NCI-H748 (cell line): ENCODE results near the gene FUT7.

ENCODE experiments used
- DNase-seq: peaks from one replicate; lab custom pipeline; 2025; ENCODE audit not compliant: unreplicated experiment; lab: John Stamatoyannopoulos, UW

The FUT7 gene, protein sequence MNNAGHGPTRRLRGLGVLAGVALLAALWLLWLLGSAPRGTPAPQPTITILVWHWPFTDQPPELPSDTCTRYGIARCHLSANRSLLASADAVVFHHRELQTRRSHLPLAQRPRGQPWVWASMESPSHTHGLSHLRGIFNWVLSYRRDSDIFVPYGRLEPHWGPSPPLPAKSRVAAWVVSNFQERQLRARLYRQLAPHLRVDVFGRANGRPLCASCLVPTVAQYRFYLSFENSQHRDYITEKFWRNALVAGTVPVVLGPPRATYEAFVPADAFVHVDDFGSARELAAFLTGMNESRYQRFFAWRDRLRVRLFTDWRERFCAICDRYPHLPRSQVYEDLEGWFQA

DNA sequence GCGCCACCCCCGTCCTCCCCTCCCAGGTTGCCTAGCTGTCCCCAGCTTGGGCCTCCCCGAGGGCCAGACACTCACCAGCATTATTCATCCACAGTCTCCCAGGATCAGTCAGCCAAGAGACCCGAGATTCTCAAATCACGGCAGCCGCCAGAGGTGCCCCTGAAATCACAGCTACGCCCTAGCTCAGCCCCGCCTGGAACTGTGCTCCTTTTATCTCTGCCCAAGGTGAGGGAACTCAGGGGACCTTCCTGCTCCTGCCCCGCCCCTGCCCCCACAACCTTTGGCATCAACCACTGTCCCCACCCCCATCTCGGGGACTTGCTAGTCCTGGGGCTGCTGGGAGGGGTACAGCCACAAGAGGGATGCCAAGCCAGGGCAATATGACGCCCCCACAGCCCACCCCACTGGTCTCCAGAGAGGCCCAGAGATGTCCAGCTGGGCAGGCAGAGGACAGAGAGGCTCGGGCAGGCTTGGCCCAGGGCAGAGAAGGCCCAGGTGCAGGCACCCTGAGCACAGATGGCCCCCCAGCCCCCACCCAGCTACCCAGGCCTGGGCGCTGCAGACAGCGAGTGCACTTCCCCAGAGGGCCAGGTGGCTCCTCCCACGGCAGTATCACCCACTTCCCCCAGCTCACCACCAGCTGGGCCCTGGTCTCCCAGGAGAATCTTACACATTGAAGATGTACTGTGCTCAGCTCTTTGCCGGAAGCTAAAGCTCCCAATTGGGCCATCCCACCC, at the start of gene FUT7:
FUT7 (minus strand) TSS at position 185 of the 737 bp plus-strand sequence; CDS start at position 88, 97 bp downstream.
- DNase-seq: no peak

DNA sequence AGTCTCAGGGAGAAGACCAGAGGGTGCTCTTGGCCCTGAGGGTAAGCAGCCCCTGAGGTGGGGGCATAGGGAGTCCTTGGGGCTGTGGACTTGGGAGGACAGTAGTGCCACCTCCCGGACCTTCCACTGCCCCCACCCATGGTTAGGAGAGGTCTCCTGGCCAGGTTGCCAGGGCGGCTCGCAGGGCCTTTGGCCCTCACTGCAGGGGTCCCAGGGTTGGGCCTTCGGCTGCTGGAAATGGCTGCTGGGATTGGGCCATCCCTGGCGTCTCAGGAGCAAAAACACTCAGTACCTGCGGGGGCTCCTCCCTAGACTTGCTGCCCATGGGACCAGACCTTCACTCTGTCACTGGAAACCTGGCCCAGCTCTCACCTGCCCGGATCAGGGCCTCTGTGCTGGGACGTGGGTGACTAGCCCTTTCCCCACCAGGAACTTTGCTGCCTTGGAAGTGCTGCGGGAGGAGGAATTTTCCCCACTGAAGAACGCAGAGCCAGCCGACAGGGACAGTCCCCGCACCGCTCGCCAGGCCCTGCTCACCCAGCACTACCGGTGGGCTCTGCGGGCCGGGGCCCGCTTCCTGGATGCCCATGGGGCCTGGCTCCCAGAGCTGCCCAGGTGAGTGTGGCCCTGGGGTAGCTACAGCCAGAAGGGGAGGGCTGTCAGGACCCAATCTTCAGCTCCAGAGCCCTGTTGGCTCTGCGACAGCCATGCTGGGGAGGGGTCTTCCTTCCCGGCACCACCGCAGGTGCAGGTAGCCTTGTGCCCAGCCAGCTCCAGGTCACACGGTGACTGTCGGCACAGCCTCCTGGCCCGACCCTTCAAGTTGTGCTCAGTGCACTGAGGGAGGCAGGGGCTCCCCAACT, 48.6 kb upstream of the FUT7 start:
- DNase-seq: no peak

DNA sequence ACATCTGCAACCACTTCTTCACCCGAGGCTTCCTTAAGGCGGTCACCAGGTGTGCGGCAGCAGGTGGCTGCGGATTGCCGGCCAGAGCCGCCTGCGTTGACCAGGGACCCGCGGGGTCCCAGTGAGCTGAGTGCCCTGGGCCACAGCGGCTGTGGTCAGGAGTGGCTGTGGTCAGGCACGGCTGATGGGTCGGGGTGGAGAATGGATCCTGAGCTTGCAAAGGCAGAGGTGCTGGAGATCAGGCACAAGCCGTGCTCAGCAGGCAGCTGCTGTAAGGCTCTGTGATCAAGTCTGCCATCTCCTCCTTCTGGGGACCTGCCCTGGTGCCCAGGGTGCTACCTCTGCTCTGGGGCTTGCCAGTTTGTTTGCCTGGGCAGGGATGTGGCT, 47.5 kb upstream of the FUT7 start:
- no peak for DNase-seq

DNA sequence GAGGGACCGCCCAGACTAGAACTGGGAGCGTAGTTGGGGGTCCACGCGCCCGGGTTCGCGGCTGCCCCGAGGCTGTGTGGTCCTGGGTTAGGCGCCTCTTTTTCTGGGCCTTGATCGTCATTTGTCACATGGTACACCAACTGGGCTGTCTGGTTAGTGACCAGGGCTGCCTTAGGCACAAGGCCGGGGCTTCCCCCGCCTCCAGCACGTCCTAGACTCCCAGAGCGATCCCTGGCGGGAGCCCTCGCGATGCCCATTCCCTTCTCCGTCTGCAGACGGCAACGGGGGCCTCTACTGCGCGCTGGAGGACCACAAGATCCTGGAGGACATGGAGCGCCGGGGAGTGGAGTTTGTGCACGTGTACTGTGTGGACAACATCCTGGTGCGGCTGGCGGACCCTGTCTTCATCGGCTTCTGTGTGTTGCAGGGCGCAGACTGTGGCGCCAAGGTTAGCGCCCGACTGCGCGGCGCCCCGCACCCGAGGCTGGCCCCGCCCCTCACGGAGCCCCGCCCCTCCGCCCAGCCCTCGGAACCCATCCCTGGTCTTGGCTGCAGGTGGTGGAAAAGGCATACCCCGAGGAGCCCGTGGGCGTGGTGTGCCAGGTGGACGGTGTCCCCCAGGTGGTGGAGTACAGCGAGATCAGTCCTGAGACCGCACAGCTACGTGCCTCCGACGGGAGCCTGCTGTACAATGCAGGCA, 47.0 kb upstream of the FUT7 start:
- DNase-seq: no peak

DNA sequence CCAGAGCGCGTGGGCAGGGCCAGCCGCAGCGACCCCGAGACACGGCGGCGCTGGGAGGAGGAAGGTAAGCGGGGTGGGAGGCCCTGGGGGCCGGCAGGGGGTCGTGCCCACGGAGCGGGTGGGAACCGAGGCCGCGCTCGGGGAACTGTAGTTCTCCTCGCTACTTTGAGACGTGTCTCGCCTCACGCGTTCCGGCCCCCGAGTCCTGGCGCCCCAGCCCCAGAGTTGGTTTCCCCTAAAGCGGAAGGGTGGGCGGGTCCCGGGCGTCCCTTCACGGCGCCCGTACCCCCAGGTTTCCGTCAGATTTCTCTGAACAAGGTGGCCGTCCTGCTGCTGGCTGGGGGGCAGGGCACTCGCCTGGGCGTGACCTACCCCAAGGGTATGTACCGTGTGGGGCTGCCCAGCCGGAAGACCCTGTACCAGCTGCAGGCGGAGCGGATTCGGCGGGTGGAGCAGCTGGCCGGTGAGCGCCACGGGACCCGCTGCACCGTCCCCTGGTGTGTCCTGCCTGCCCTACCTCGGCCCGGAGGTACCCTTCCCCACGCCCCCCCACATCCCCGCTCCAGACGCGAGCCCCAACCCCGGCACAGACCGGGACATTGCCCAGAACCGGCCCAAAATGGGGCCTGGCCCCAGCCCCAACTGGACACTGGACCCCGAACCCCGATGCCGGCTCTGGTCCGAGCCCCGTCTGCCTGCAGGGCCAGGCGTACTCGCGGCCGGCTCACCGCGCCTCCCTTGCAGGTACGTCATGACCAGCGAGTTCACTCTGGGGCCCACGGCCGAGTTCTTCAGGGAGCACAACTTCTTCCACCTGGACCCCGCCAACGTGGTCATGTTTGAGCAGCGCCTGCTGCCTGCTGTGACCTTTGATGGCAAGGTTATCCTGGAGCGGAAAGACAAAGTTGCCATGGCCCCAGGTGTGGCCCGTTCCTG, 46.1 kb upstream of the FUT7 start:
- peak; percentile 52 for DNase-seq

DNA sequence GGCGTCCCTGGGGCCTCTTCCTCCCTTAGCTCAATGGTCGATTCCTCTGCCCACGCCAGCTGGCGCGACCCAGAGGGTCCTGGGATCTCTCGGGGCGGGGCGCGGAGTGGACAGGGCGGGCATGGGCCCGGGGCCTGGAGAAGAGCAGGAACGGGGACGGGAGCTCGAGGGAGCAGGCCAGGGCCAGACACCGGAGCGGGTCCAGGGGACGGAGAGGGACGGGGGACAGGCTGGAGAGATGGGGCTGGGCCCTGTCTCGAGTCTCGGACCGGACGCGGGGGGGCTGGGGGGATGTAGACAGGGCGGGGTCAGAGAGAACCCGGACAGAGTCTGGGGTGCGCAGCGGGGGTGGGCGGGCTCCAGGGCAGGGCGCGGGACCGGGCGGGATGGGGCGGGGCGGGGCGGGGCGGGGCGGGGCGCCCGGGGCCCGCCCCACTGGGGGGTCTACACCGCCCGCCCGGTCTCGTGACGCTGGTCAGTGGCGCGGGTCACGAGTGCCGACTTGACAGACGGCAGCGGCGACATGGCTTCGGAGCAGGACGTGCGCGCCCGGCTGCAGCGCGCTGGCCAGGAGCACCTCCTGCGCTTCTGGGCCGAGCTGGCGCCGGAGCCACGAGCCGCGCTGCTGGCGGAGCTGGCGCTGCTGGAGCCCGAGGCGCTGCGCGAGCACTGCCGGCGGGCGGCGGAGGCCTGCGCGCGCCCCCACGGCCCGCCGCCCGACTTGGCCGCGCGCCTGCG, 45.3 kb upstream of the FUT7 start, which contains the start of gene UAP1L1:
UAP1L1 (plus strand) TSS at position 508 of the 738 bp plus-strand sequence; CDS start at position 524, 16 bp downstream.
- peak; percentile 65 for DNase-seq

DNA sequence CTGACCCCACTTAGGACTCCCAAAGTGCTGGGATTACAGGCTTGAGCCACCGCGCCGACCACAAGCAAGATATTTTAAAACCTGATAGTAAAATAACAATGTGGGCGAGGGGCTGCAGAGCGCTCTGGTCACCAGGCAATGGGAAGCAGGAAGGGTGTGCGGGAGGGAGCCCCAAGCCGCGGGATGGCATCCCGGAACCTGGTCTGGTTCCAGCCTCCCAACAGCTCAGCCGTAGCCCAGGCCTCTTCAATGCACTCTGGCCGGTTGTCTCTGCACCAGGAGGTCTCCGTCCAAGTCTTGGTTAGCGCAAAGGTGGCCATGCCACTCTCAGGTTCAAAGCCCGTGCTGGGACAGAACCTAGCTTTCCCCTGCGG, 44.7 kb upstream of the FUT7 start:
- DNase-seq: no peak

DNA sequence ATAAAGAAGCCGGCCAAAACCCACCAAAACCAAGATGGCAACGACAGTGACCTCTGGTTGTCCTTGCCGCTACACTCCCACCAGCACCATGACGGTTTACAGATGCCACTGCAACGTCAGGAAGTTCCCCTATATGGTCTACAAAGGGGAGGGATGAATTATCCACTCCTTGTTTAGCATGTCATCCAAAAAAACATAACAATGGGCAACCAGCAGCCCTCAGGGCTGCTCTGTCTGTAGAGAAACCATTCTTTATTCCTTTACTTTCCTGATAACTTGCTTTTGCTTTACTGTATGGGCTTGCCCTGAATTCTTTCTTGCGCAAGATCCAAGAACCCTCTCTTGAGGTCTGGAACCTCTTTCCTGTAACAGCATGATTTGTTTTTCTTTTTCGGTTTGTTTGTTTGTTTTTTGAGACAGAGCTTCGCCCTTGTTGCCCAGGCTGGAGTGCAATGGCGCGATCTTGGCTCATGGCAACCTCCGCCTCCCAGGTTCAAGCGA, 43.4 kb upstream of the FUT7 start:
- no peak for DNase-seq

DNA sequence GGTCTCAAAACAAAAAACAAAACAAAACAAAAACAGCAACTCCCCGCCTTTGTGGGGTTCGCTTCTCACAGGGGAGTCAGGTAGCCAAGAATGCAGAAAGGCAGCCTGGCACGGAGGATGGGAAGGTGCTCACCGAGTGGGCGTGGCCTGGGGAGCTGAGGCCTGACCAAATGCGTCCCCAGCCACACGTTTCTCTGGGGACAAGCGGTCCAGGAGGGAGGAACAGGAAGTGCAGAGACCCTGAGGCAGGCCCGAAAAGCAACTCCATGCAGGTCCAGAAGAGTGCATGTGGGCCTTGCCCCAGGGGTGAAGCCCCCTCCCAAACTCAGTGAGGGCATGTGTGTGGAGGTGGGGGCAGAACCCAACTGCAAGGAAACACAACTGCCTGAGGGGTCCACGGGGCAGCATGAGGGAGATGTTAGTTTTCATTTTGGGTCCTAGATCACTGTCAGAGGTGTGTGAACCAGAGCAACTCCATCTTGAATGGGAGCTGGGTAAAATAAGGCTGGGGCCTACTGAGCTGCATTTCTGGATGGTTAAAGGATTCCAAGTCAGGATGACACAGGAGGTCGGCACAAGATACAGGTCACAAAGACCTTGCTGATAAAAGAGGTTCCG, 42.9 kb upstream of the FUT7 start:
- no peak for DNase-seq

DNA sequence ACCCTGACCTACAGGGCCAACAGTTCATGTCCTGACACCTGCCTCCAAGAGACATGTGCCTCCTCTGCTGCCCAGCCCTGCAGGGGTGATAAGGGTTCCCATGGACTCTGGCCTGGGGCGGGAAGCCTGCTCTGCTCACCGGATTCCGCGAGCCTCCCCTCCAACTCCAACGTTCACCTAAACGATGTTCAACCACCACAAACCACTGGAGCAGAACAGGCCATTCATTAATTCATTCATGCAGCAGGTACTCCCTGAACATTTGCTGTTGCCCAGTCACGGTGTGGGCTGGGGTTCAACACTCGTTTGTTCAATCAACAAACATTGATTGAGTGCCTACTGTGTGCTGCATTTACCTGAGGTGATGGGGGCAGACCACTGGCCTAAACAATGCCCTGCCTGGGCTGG, 42.1 kb upstream of the FUT7 start:
- no peak for DNase-seq

DNA sequence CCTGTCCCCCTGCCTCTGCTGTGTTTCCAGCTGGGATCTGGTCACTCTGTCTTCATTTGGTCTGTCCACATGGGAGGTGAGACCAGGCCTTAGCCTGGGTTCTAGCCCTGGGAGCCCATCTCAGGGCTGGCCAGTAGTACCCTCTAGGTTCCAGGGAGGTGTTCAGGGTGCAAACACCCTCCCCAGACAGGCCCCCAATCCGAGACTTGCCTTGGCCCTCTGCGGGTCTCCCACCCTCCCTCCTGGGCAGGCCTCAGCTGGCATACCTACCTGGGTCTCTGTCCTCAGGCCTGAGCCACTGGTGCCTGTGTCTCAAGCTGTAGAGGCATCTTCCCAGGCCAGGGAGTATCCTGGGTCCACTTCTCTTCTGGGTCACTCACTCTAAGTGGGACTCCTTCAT, 39.4 kb upstream of the FUT7 start:
- DNase-seq: no peak

DNA sequence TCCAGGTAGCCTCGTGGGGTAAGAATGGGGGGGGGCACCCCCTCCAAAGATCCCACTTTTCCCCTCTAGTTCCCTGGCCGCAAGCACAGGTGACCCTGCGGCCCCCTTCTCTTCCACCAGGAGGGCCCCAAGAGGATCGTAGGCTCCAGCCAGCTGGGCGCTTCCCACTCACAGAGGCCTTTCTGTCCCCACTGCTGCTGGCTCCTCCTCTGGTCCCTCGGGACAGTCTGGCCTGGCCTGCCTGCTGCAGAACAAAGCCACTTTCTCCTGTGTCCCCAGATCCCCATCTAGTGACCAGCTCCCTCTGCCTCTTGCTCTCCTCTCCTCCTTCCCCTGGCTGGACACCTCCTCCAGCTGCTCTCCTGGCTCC, 39.0 kb upstream of the FUT7 start:
- peak; percentile 71 for DNase-seq

DNA sequence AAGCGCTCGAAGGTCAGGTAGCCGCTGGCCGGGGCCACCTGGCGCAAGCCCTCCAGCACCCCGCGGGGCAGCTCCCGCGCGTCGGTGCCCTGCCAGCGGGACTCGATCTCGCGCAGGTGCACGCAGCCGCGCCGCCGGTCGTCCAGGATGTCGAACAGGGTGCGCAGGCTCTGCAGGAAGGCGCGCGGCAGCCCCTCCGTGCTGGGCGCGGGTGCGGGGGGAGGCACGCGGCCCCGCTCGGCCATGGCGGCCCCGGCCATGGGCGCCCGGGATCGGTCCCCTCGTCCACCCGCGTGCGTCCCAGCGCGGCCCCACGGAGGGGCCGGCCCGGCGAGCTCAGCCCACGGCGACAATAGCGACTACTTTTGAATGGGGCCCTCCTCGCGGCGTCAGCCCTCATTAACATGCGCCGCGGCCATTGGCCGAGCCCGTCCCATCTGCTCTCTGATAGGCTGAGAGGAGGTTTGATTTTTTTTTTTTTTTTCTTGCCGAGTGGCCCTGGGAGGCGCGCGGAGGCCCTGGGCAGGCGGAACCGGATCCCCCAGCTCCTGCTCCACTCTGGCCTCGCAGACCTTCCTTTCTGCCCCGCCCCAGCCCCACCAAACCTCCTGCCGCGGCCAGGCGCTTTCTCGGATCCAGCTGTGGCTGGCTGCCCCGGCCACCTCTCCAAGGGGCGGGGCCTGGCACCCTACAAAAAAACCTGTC, 38.5 kb upstream of the FUT7 start, which contains the start of gene SAPCD2:
SAPCD2 (minus strand) TSS at position 357 of the 705 bp plus-strand sequence; CDS start at position 260, 97 bp downstream.
- DNase-seq: peak; percentile 97

DNA sequence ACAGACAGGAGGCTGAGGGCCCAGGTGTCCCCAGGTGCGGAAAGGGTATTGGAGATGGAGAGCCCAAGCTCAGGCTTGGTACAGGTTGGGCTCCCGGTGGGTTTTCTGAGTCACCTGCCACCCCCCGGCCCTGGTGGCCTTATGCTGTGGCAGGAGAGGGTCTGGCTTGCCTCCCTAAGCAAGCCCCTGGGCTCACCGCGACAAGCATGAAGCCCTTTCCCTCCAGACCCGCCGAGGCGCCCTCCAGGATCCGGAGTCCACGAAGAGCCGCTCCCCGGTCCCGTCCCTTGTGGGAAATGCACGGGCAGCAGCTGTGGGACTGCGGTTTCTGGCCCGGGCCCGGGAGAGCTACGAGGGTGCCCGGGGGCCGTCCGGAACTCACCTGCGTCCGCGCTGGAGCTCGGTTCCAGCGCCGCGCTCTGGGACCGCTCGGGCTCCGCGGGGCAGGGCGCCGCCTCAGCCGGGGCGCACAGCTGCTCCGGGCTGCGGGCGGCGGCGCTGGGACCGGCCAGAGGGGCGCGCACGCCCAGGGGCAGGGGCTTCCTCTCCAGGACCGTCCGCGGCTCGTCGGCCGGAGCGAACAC, 37.7 kb upstream of the FUT7 start:
- DNase-seq: peak; percentile 40

DNA sequence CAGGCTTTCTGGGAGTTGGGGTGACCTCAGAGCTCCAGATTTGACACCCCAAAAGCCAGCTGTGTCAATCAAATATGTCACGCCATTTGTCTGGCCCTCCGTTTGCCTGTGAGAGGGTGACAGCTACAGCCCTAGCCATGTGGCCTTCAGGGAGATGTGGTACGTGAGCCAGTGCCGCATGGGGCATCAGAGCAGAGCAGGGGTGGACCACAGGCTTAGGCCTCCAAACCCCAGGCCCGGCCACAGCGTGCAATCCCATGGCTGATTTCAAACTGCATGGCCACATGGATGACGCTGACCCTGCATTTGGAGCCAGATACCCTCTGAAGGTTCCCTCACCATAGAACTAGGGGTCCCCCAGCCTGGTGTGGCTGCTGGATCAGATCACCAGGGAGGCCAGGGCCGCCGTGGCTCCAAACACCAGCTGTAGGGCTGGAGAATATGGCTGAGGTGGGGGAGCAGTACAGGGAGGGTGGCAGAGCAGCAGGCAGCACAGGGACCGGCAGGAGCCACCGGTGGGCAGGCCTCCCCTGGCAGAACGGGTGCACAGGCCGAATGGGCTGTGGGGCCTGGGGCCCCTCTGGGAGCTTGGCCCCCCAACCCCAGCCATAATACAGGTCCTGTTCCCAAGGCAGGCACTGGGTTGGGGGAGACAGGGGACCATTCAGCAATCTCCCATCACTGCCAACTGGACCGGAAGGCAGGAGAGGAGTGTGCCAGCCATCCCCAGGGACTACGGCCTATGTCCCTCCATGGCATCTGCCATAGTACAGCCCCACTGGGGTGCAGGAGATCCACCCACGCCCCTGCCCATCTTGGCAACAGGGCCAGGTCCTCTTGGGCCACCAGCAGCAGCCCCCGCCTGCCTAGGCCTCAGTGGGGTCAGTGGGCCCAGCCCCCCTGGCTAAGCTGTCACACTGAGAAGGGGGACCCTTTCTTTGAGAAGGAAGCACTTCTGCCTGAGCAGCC, 36.9 kb upstream of the FUT7 start:
- no peak for DNase-seq

DNA sequence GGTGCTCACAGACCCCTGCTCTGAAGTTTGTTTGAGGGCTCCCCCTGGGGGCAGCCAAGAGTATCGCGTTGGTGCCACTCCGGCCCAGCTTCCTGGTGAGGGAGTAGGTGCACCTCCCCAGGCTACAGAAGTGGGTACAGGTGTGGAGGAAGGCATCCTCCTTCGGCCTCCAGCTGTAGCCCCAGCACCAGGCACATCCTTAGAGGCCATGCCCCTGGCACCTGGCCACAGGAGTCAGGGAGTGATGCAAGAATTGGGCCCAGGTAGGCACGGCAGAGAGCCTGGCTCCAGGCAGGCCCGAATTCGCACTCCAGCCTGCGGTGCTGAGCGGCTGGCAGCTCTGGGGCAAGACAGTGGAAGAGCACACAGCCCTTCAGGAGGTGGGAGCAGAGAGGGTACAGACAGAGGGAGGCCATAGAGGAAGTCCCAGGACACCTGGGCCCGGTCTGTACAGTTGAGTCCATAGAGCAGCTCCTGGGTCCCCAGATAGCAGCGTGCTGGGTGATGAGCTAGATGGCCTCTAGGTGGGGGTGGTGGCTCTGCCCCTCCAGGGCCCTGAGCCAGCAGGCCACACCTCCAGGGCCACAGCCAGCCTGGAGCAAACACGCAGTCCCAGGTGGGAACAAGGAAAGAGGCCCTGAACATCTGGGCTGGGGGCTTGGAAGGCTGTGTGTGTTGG, 36.1 kb upstream of the FUT7 start:
- peak; percentile 77 for DNase-seq
